Esophagus (tissue), 2 donors: ENCODE measurements around the gene RETREG1. TPM values are rescaled to one million over a fixed set of nuclear protein-coding genes. Genes with fewer than 3 reads are reported as not detected.
"Not testable (repeated sequence)": the region's sequence is repeated elsewhere in the genome, so short reads cannot be mapped to it uniquely, and the experiment has no call there.

Source experiments
- H3K27ac ChIP-seq, 2 donors: one replicate each; pipeline ENCODE4 v1.5.1; 2013; ENCODE audit warnings: low read depth in 2 of 2, mild to moderate bottlenecking in 2 of 2, inconsistent platforms in 1 of 2, low read length in 1 of 2, moderate library complexity in 1 of 2
- H3K27me3 ChIP-seq, 2 donors: one replicate each; pipeline ENCODE4 v1.6.1; 2013; ENCODE audit warnings: low read length in 2 of 2, control low read depth in 1 of 2, mild to moderate bottlenecking in 1 of 2; ENCODE audit not compliant: insufficient read depth in 2 of 2, control insufficient read depth in 1 of 2
- H3K36me3 ChIP-seq, 2 donors: one replicate each; pipeline ENCODE4 v1.6.1; 2013; ENCODE audit warnings: low read length in 1 of 2; ENCODE audit not compliant: control insufficient read depth in 2 of 2, insufficient read depth in 2 of 2
- H3K4me1 ChIP-seq, 2 donors: one replicate each; pipeline ENCODE4 v1.6.1; 2013; ENCODE audit warnings: low read length in 1 of 2; ENCODE audit not compliant: control insufficient read depth in 2 of 2, insufficient read depth in 2 of 2
- H3K4me3 ChIP-seq, 2 donors: one replicate each; pipeline ENCODE4 v1.5.1; 2013; ENCODE audit warnings: low read length in 2 of 2, mild to moderate bottlenecking in 2 of 2, low read depth in 1 of 2, moderate library complexity in 1 of 2
- H3K9me3 ChIP-seq, 2 donors: one replicate each; pipeline ENCODE4 v1.6.1; 2013; ENCODE audit warnings: mild to moderate bottlenecking in 2 of 2, low read depth in 1 of 2, low read length in 1 of 2, moderate library complexity in 1 of 2; ENCODE audit not compliant: control insufficient read depth in 2 of 2, insufficient read depth in 1 of 2
- WGBS, 2 donors: extraction: QIAGEN DNeasy Blood & Tissue Kit; methylation state at CpG; one replicate each; pipeline ENCODE4 v1.1.7; 2013; 5-methylcytosine and 5-hydroxymethylcytosine counted together
- polyA plus RNA-seq, 2 donors: library from polyadenylated mRNA; stranded (reverse); fragments of 200-250 nt; gene quantifications; one replicate each; pipeline ENCODE4 v1.2.3, GENCODE V29; 2013
- donor health status: healthy with polysubstance abuse.
- donor health status: Bipolar disorder and iron deficiency.

RETREG1 gene
- polyA plus RNA-seq, 2 donors = 1.0 TPM

DNA sequence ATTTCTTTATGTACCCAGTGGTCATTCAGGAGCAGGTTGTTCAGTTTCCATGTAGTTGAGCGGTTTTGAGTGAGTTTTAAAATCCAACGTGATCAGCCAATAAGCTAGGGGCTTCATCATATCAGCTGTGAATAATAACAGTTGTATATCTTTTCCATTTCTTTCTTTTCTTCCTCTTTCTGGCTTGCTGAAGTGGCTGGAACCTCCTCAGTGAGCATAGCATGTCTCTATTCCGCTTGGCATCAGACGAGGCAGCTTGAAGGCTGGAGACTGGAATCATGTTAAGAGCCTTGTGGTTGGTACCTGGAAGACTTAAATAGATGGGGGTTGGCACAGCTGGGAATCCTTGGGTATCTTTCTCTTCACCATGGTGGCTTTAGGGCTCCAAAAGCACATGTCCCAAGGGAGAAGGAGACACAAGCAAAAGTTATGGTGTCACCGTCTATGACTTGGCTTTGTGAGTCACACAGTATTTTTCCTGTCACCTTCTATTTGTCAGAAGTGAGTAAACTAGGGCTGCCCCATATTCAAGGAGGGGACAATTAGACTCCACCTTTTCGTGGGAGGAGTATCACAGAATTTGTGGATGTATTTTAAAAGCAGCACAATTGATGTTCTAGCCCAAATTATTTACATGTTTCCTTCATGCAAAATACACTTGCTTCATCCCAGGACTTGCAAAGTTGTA is 38.0 kb upstream of the RETREG1 start:
- H3K36me3 ChIP-seq = no peaks in the 10 kb centered on the region
- H3K4me1 ChIP-seq = no peaks in the 10 kb centered on the region
- no peaks in the 10 kb centered on the region for H3K9me3 ChIP-seq
- no peak overlapping the region for H3K4me3 ChIP-seq
- WGBS, 2 donors = 42 to 72% methylated on average over 6 of the region's 6 CpGs
- no peak overlapping the region for H3K27ac ChIP-seq
- no peaks in the 10 kb centered on the region for H3K27me3 ChIP-seq

DNA sequence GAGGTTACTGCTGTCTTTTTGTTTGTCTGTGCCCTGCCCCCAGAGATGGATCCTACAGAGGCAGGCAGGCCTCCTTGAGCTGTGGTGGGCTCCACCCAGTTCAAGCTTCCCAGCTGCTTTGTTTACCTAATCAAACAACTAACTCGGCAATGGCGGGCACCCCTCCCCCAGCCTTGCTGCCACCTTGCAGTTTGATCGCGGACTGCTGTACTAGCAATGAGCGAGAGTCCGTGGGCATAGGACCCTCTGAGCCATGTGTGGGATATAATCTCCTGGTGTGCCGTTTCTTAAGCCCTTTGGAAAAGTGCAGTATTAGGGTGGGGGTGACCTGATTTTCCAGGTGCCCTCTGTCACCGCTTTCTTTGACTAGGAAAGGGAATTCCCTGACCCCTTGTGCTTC is 31.9 kb upstream of the RETREG1 start:
- not testable (repeated sequence) for H3K36me3 ChIP-seq, H3K9me3 ChIP-seq, H3K4me3 ChIP-seq, H3K4me1 ChIP-seq, H3K27me3 ChIP-seq, H3K27ac ChIP-seq
- 82% methylated on average over 8 of the region's 8 CpGs for WGBS, 2 donors

DNA sequence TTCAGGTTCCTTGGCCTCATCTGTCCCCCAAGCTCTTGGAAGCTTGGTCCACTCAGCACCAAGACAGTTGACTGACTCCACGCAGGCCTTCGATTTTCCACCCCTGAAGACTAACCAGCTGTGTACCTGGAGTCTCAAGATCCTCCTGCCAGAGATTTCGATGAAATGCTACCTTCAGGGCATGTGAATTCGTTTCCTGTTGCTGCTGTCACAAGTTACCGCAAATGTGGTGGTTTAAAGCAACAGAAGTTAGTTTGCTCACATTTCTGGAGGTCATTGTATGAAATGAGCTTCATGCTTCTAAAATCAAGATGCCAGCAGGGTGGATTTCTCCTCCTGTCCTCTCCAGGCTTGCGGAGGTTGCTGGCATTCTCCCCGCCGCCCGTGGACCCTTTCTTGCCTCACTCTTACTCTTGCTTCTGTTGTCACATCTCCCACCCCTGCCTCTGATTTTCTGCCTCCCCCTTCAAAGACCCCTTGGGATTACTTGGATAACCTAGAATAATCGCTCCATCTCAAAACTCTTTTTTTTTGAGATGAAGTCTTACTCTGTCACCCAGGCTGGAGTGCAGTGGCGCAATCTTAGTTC is 27.6 kb upstream of the RETREG1 start:
- WGBS, 2 donors = 83 to 91% methylated on average over 11 of the region's 11 CpGs
- Histone ChIP-seq H3K9me3 (no peaks in the 10 kb centered on the region), H3K36me3 (no peaks in the 10 kb centered on the region), H3K4me1 (no peaks in the 10 kb centered on the region), H3K27me3 (no peaks in the 10 kb centered on the region), H3K4me3 (no peak overlapping the region), H3K27ac (no peak overlapping the region)

DNA sequence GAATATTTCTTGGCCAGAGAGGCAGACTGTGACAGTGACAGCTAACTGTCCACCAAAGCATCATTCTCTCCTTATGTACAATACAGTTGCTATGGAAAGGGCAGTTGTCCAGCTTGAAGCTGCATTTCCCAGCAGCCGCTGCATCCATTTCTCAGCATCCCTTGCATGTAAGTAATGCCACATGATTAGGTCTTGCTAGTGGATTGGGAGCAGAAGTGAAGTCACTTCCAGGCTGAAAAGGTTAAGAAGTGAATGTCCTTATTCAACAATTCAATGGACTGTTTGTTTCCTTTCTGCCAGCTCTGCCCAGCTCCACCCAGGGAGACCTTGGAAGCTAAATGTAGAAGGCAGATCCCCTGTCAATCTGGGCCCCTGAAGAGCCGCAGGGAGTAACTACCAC is 26.1 kb upstream of the RETREG1 start:
- WGBS, 2 donors = 70 to 72% methylated on average over 2 of the region's 2 CpGs

DNA sequence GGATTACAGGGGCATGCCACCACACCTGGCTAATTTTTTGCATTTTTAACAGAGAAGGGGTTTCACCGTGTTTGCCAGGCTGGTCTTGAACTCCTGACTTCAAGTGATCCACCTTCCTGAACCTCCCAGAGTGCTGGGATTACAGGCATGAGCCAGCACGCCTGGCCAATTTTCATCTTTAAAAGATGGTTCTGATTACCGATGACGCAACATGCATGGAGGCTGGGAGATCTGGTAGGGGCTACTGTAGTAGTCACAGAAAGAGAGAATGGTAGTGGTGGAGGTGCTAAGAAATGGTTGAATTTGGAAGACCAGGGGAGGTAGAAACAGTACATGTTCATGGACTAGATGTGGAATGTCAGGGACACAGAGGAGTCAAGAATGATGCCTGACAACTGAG is 22.4 kb upstream of the RETREG1 start:
- no peaks in the 10 kb centered on the region for H3K9me3 ChIP-seq
- H3K4me1 ChIP-seq = no peaks in the 10 kb centered on the region
- WGBS, 2 donors = 95 to 96% methylated on average over 4 of the region's 4 CpGs
- no peak overlapping the region for H3K4me3 ChIP-seq
- H3K27ac ChIP-seq = no peak overlapping the region
- no peaks in the 10 kb centered on the region for H3K27me3 ChIP-seq
- H3K36me3 ChIP-seq = no peaks in the 10 kb centered on the region

More for the DNA sequence above, 26.1 kb upstream of the RETREG1 start:
- Histone ChIP-seq H3K36me3 (no peaks in the 10 kb centered on the region), H3K4me3 (no peak overlapping the region), H3K27ac (no peak overlapping the region), H3K4me1 (no peaks in the 10 kb centered on the region), H3K27me3 (no peaks in the 10 kb centered on the region), H3K9me3 (no peaks in the 10 kb centered on the region)

DNA sequence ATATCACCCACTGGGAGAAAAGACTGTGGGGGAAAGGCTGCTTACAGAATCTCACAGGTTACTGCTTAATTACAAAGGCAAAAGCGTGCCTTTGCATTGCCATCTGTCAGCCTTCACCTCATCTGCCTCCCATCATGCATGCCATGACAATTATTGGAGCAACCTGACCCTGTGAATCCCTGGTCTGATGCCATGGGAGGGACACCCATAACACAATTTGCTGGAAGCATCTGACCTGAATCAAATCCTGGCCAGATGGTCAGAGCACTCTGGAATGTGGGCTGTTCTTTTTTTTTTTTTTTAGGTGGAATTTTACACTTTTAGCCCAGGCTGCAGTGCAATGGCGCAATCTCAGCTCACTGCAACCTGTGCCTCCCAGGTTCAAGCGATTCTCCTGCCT is 11.6 kb upstream of the RETREG1 start:
- 84 to 94% methylated on average over 3 of the region's 3 CpGs for WGBS, 2 donors
- no peak overlapping the region for H3K27ac ChIP-seq

DNA sequence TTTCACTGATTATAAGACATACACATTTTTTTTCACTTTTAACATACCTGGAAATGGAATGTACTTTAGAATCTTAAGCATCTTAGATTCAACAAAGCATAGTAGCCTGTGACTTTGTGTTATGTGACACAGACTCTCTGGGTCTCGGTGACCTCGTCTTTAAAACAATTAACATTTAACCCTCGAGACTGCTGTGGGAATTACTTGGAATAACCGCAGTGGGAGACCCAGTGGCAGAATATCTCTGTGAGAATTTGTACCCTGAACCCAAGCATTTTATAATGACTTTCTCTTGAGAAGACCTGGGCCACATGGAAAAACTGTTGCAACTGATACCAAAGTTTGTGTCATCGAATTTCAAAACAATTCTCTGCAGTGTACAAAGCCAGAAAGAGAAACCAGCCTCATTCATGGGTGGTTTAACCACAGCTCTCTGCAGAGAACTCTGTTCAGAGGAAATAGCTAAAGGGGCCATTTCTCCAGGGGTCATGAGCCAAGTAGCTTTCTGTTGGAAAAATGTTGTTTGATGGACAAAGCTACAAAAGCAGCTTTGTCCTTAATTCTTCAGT is 10.0 kb upstream of the RETREG1 start:
- Histone ChIP-seq H3K9me3 (no peaks in the 10 kb centered on the region), H3K4me3 (no peak overlapping the region), H3K27me3 (no peaks in the 10 kb centered on the region), H3K36me3 (no peaks in the 10 kb centered on the region), H3K27ac (no peak overlapping the region), H3K4me1 (no peaks in the 10 kb centered on the region)
- 75 to 78% methylated on average over 5 of the region's 5 CpGs for WGBS, 2 donors

More for the DNA sequence above, 11.6 kb upstream of the RETREG1 start:
- Histone ChIP-seq H3K4me1 (no peaks in the 10 kb centered on the region), H3K27me3 (no peaks in the 10 kb centered on the region), H3K36me3 (no peaks in the 10 kb centered on the region), H3K9me3 (no peaks in the 10 kb centered on the region), H3K4me3 (no peak overlapping the region)

DNA sequence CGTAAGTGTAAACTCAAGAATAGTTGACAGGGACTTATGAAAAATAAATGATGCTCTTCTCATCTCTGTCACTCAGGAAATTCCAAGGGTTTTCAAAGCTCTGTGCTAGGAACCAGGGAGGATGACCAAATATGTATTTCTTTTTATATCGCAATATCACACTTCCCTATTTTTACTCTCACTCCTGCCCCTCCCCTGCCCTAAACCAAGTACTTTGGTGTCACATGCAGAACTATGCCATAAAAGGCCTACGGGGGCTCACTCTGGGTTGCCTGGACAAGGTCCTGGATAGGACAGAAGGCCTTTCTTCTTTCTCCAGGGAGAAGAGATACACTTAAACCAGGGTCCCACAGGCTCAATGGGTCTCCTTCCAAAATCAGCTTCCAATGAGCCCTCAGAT is 8.3 kb upstream of the RETREG1 start:
- 50 to 57% methylated on average over 3 of the region's 3 CpGs for WGBS, 2 donors
- Histone ChIP-seq H3K36me3 (no peaks in the 10 kb centered on the region), H3K4me3 (no peak overlapping the region), H3K27ac (no peak overlapping the region), H3K4me1 (no peaks in the 10 kb centered on the region), H3K9me3 (no peaks in the 10 kb centered on the region), H3K27me3 (no peaks in the 10 kb centered on the region)

DNA sequence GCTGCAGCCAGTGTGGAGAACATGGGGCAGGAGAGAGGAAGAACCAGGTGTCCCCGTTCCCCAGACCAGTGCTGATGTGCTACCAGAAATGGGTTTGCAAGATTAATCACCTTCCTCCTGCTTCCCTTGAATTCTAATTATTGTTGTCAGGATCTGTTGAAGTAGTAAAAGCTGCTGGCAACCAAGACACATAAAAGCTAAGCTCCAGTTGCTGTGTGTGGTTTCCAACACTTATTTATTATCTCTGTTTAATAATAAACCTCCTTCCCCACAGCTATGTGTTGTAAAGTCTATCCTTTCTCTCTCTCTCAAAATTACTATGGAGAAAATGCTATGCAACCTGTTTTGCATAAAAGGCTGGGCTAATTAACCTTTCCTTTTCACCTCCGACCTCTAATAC is 2.3 kb upstream of the RETREG1 start:
- WGBS, 2 donors = 69 to 85% methylated on average over 2 of the region's 2 CpGs
- Histone ChIP-seq H3K27ac (no peak overlapping the region), H3K4me3 (no peak overlapping the region), H3K36me3 (no peaks in the 10 kb centered on the region), H3K27me3 (no peaks in the 10 kb centered on the region), H3K9me3 (no peaks in the 10 kb centered on the region), H3K4me1 (peaks cover 5 to 7% of the 10 kb centered on the region in 2 donors)
